ENCODE data around the gene ITSN1.

The ITSN1 gene

DNA sequence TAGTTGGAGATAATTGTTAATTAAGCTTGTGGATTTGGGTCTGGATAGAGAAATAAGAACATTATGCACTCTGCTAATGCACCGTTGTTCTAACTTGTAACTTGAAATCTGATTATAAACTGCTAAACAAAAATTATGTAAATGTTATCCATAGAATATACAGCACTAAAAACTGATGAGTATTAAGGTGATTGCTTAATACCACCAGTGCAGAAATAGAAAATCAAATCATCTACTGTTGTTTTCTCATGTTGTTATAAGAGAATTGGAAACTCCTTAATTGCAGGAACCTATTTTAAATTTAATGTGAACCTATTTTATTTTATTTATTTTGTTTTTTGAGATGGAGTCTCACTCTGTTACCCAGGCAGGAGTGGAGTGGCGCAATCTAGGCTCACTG is 125.7 kb downstream of the ITSN1 start:
- POLR2A ChIA-PET: no interaction called here
- TF ChIP-seq, protein P1, sequence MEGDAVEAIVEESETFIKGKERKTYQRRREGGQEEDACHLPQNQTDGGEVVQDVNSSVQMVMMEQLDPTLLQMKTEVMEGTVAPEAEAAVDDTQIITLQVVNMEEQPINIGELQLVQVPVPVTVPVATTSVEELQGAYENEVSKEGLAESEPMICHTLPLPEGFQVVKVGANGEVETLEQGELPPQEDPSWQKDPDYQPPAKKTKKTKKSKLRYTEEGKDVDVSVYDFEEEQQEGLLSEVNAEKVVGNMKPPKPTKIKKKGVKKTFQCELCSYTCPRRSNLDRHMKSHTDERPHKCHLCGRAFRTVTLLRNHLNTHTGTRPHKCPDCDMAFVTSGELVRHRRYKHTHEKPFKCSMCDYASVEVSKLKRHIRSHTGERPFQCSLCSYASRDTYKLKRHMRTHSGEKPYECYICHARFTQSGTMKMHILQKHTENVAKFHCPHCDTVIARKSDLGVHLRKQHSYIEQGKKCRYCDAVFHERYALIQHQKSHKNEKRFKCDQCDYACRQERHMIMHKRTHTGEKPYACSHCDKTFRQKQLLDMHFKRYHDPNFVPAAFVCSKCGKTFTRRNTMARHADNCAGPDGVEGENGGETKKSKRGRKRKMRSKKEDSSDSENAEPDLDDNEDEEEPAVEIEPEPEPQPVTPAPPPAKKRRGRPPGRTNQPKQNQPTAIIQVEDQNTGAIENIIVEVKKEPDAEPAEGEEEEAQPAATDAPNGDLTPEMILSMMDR (IDR thresholded peaks at IDR 0.05; ENCODE audit: insufficient read depth, low read length, missing control alignments): no peak
- no peak for DNase-seq (ENCODE audit: low read depth, low spot score)
- CTCF ChIA-PET: no interaction called here
- no peak overlapping the region for H3K4me3 ChIP-seq (ENCODE audit: low read depth, low read length)

DNA sequence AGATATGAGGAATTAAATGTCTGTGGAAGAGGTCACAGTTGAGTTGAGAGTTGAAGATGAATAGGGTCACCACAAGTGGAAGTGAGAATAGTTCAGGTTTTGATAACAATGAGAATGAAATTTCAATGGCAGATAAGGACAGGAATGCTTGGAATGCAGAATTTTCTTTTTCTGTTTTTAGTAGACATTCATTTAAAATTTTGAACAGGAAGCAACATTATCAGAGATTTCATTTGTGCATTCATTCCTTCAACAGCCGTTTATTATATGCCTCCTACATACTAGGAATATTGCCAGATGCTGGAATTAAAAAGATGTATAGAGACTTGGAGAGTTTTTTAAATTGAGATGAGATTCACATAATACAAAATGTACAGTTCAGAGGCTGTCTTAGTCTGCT is 126.8 kb downstream of the ITSN1 start:
- DNase-seq (ENCODE audit: low read depth, low spot score): no peak
- TF ChIP-seq, protein P1 (IDR thresholded peaks at IDR 0.05; ENCODE audit: insufficient read depth, low read length, missing control alignments): no peak
- no peak overlapping the region for H3K4me3 ChIP-seq (ENCODE audit: low read depth, low read length)
- ChIA-PET POLR2A (no interaction called here), CTCF (no interaction called here)

DNA sequence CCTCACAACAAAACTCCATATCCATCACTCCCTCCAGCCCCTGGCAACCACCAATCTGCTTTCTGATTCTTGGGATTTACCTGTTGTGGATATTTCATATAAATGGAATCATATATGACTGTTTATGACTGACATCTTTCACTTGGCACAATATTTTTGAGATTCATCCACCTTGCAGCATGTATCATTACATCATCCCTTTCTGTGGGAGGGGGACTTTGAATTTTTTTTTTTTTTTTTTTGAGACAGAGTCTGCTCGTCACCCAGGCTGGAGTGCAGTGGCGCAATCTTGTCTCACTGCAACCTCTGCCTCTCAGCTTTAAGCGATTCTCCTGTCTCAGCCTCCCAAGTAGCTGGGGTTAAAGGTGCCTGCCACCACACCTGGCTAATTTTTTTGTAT is 128.2 kb downstream of the ITSN1 start:
- CTCF ChIA-PET: no interaction called here
- DNase-seq (ENCODE audit: low read depth, low spot score): no peak
- POLR2A ChIA-PET: no interaction called here

DNA sequence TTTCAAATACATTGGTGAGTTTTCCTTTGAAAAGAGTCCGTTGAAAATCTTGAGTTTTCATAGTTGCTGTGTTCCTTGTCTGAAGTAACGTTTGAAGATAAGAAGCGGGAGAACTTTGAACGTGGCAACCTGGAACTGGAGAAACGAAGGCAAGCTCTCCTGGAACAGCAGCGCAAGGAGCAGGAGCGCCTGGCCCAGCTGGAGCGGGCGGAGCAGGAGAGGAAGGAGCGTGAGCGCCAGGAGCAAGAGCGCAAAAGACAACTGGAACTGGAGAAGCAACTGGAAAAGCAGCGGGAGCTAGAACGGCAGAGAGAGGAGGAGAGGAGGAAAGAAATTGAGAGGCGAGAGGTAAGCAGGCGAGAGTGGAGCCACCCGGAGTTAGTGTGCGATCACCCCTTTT is 129.7 kb downstream of the ITSN1 start:
- POLR2A ChIA-PET: no interaction called here
- TF ChIP-seq, protein P1 (IDR thresholded peaks at IDR 0.05; ENCODE audit: insufficient read depth, low read length, missing control alignments): no peak
- H3K4me3 ChIP-seq (ENCODE audit: low read depth, low read length): no peak overlapping the region
- CTCF ChIA-PET: no interaction called here
- no peak for DNase-seq (ENCODE audit: low read depth, low spot score)

More for the DNA sequence above, 128.2 kb downstream of the ITSN1 start:
- H3K4me3 ChIP-seq (ENCODE audit: low read depth, low read length): no peak overlapping the region
- TF ChIP-seq, protein P1 (IDR thresholded peaks at IDR 0.05; ENCODE audit: insufficient read depth, low read length, missing control alignments): no peak

DNA sequence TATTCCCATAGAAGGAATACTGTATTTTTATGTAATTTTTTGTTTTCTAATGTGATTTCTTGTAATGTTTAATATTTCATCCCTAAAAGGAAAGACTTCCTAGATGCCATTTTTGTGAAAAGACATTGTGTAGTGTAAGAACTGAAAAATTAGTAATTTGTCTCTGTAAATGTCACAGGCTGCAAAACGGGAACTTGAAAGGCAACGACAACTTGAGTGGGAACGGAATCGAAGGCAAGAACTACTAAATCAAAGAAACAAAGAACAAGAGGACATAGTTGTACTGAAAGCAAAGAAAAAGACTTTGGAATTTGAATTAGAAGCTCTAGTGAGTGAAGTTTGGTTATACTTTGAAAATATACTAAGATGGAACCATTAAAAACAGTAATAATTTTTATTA is 132.2 kb downstream of the ITSN1 start:
- POLR2A ChIA-PET: no interaction called here

DNA sequence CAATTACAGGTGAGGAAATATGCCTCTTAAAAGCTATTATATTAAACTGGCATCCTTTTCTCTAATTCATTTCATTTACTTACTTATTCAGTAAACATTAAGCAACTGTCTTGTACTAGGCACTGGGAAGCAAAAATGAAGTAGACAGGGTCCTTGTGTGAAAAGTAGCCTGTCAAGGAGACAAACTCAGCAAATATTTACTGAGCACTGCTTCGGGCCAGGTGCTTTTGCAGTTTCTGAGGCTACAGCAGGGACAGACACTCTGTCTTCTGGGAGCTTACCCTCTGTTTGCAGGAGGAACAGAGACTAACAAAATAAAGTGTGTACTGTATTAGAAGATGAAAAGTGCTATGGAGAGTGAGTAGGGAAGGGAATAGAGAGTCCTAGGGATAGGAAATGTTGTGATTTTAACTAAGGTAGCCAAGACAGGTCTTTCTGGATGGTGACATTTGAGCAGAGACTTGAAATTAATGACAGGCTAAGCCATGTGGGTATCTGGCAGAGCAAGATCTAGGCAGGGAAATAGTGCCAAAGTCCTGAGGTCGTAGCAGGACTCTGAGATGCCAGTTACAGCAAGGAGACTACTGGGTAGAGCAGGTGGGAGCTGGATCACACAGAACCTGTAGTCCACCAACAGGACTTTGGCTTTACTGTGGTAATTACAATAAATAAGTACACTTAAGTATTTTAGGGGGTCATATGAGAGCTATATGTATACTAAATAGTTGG is 133.0 kb downstream of the ITSN1 start:
- ChIA-PET POLR2A (no interaction called here), CTCF (no interaction called here)
- TF ChIP-seq, protein P1 (IDR thresholded peaks at IDR 0.05; ENCODE audit: insufficient read depth, low read length, missing control alignments): no peak

More for the DNA sequence above, 132.2 kb downstream of the ITSN1 start:
- CTCF ChIA-PET: no interaction called here
- no peak for DNase-seq (ENCODE audit: low read depth, low spot score)
- TF ChIP-seq, protein P1 (IDR thresholded peaks at IDR 0.05; ENCODE audit: insufficient read depth, low read length, missing control alignments): no peak
- H3K4me3 ChIP-seq (ENCODE audit: low read depth, low read length): no peak overlapping the region

More for the DNA sequence above, 133.0 kb downstream of the ITSN1 start:
- H3K4me3 ChIP-seq (ENCODE audit: low read depth, low read length): no peak overlapping the region
- no peak for DNase-seq (ENCODE audit: low read depth, low spot score)

All from AG04449 (cell line).